Measurements from ENCODE around the gene PLXDC2. TPM values are rescaled to one million over a fixed set of nuclear protein-coding genes. Genes with fewer than 3 reads are reported as not detected.

Gene PLXDC2
- total RNA-seq, 1 experiment from 2014 or later: 7.4 TPM

- in situ Hi-C loops (cut with HindIII; ENCODE audit: low pct_unique_long_range_greater_than_20kb, low sequenced_read_pairs): no loop called here
These were observed 136.2 kb downstream of the PLXDC2 start for GRCh38 chr10:19952224-19953010.

DNA sequence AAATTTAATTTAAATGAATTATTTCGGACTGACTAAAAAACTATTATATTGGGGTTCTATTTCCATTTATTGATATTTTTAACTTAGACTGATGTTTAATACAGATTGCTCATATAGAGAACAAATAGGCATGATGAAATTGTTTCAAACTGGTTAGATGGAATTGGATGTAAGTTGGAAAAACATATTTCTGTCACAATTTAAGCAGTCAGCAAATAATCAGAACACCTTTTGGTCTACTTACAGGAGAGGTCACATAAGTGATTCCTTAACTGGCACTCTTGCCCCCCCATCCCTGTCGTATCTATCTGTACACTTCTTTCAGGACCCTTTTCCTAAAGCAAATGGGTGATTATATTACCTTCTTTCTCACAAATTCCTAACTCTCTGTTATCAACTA, 138.4 kb downstream of the PLXDC2 start:
- in situ Hi-C loops (cut with HindIII; ENCODE audit: low pct_unique_long_range_greater_than_20kb, low sequenced_read_pairs): no loop called here
- no peak for DNase-seq (ENCODE audit: low read depth)

More at GRCh38 chr10:19952224-19953010, 136.2 kb downstream of the PLXDC2 start:
- no peak for DNase-seq (ENCODE audit: low read depth)

GRCh38 chr10:19956516-19957032, 140.3 kb downstream of the PLXDC2 start:
- in situ Hi-C loops (cut with HindIII; ENCODE audit: low pct_unique_long_range_greater_than_20kb, low sequenced_read_pairs): no loop called here
- DNase-seq (ENCODE audit: low read depth): no peak

DNA sequence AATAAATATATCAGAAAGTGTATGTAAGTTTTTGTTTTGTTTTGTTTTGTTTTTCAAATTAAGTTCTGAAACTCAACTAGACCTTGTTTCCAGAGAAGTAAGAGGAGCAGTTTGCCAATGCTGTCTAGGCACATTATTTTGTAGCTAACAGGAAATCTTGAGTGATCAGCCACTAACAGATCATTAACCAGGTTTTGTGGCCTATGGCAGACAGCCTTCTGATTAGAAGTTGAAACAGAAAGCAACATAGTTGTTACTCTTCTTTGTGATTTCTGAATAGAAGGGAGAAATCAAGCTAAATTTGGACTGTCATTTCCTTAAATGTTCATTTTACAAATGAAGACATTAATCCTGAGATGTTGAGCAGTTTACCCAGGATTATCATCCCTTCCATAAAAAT, 142.6 kb downstream of the PLXDC2 start:
- in situ Hi-C loops (cut with HindIII; ENCODE audit: low pct_unique_long_range_greater_than_20kb, low sequenced_read_pairs): no loop called here
- no peak for DNase-seq (ENCODE audit: low read depth)

GRCh38 chr10:19961076-19962053, 145.1 kb downstream of the PLXDC2 start:
- no peak for DNase-seq (ENCODE audit: low read depth)
- in situ Hi-C loops (cut with HindIII; ENCODE audit: low pct_unique_long_range_greater_than_20kb, low sequenced_read_pairs): no loop called here

- DNase-seq (ENCODE audit: low read depth): no peak
- in situ Hi-C loops (cut with HindIII; ENCODE audit: low pct_unique_long_range_greater_than_20kb, low sequenced_read_pairs): no loop called here
These were observed 148.4 kb downstream of the PLXDC2 start for GRCh38 chr10:19964625-19965024.

DNA sequence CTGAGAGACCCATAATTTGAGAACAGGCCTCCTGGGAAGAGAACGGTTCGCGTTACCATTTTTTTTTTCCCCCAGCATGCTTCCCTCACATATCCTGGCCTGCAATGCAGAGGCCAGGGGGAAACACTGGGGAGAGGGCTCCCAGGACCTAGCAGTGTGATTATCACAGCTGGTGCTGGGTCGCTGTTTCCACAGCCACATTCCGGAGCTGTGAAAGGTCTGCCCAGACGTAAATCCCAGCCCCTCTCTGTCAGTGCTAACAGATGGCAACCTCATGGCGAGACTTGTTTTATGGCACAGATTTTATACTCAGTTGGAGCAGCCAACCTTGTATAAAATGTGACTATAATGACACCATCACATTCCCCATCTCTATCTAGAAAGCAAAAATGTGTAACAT, 150.5 kb downstream of the PLXDC2 start:
- no peak for DNase-seq (ENCODE audit: low read depth)
- in situ Hi-C loops (cut with HindIII; ENCODE audit: low pct_unique_long_range_greater_than_20kb, low sequenced_read_pairs): no loop called here

DNA sequence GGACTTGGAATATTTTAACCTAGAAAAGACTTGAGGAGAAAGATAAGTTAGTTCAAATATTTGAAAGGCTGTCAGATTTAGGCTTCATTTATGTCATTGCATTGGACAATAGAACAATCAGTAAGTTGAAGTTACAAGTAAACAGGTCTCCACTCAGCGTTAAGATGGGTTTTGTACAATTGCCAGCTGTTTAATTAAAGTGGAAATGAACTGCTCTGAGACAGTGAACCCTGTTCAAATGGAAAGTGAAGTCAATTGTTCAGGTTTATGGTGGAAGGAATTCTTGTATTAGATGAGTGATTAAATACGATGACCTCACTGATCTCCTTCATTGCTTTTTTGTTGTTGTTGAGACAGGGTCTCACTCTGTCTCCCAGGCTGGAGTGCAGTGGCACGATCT, 151.7 kb downstream of the PLXDC2 start:
- no peak for DNase-seq (ENCODE audit: low read depth)
- in situ Hi-C loops (cut with HindIII; ENCODE audit: low pct_unique_long_range_greater_than_20kb, low sequenced_read_pairs): no loop called here

DNA sequence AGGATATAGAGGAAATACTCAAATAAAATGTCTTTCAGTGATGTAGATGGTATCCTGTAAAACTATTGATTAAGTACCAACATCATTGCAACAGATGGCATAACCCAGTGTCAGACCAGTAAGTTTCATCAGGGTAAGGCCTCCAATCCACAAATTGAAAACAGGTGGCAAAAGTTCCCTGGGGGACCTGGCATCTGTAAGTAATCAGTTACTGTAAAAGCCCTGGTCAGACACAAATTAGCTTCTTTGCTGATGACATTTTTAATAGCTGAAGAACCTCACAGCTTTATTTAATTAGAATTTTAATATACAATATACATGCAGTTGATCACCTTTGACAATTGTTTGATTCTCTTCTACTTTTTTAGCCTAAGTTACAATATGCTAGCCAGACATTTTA, 152.5 kb downstream of the PLXDC2 start:
- in situ Hi-C loops (cut with HindIII; ENCODE audit: low pct_unique_long_range_greater_than_20kb, low sequenced_read_pairs): no loop called here

GRCh38 chr10:19970256-19970655, 154.0 kb downstream of the PLXDC2 start:
- DNase-seq (ENCODE audit: low read depth): no peak
- in situ Hi-C loops (cut with HindIII; ENCODE audit: low pct_unique_long_range_greater_than_20kb, low sequenced_read_pairs): no loop called here

More for the DNA sequence above, 152.5 kb downstream of the PLXDC2 start:
- no peak for DNase-seq (ENCODE audit: low read depth)

DNA sequence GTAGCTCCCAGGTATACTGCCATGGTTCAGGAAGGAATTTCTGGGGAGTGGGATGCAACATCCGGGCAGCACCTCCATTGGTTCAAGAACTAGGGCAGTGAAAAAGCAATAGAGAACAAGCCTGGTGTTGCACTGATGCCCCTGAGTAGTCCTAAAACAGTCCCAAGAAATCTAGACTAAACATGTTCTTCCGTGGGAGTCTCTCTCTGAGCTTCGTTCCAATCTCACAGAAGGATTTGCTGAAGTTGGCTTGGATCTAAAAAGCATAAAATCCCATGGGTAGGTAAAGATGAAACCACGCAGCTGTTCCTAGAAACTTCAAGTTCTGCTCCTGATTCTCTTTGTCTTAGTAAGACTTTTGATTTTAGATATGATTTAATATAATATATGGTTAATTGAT, 154.5 kb downstream of the PLXDC2 start:
- in situ Hi-C loops (cut with HindIII; ENCODE audit: low pct_unique_long_range_greater_than_20kb, low sequenced_read_pairs): no loop called here

DNA sequence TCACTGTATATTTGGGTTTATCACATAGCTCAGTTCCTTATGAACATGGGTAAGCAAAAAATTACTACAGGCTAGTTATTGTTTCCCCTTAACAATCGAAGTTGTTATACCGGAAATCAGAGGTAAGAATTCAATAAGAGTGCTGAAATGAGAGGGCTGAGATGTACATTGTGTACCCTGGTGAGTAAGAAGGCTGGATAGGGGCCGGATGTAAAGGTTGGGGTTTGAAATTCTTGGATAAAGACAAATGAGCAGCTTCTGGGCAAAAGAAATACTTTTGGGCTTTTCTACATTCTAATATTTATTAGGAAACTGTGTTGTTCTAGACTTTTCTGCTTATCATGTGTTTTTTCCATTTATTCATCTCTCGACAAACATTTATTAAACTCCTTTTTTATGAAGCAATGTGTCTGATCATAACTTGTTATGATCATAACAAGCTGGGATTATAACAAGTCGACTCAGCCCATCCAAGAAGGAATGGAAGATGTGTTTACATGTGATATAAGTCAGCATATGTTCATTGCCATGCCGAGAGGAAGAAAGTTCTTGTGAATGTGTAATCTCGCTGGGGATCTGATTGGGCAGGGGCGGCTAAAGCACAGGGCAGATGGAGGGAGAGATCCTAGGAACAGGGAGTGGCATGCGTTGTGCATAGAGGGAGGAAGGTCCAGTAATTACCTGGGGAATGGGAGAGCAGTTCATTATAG, 155.3 kb downstream of the PLXDC2 start:
- in situ Hi-C loops (cut with HindIII; ENCODE audit: low pct_unique_long_range_greater_than_20kb, low sequenced_read_pairs): no loop called here
- no peak for DNase-seq (ENCODE audit: low read depth)

More for the DNA sequence above, 154.5 kb downstream of the PLXDC2 start:
- no peak for DNase-seq (ENCODE audit: low read depth)

GRCh38 chr10:19974138-19974537, 157.9 kb downstream of the PLXDC2 start:
- DNase-seq (ENCODE audit: low read depth): no peak
- in situ Hi-C loops (cut with HindIII; ENCODE audit: low pct_unique_long_range_greater_than_20kb, low sequenced_read_pairs): no loop called here

- DNase-seq (ENCODE audit: low read depth): no peak
- in situ Hi-C loops (cut with HindIII; ENCODE audit: low pct_unique_long_range_greater_than_20kb, low sequenced_read_pairs): no loop called here
These were observed 158.3 kb downstream of the PLXDC2 start for GRCh38 chr10:19974554-19974953.

- no peak for DNase-seq (ENCODE audit: low read depth)
- in situ Hi-C loops (cut with HindIII; ENCODE audit: low pct_unique_long_range_greater_than_20kb, low sequenced_read_pairs): no loop called here
These were observed 160.9 kb downstream of the PLXDC2 start for GRCh38 chr10:19977097-19977521.

GRCh38 chr10:19979628-19980027, 163.4 kb downstream of the PLXDC2 start:
- DNase-seq (ENCODE audit: low read depth): no peak
- in situ Hi-C loops (cut with HindIII; ENCODE audit: low pct_unique_long_range_greater_than_20kb, low sequenced_read_pairs): no loop called here

DNA sequence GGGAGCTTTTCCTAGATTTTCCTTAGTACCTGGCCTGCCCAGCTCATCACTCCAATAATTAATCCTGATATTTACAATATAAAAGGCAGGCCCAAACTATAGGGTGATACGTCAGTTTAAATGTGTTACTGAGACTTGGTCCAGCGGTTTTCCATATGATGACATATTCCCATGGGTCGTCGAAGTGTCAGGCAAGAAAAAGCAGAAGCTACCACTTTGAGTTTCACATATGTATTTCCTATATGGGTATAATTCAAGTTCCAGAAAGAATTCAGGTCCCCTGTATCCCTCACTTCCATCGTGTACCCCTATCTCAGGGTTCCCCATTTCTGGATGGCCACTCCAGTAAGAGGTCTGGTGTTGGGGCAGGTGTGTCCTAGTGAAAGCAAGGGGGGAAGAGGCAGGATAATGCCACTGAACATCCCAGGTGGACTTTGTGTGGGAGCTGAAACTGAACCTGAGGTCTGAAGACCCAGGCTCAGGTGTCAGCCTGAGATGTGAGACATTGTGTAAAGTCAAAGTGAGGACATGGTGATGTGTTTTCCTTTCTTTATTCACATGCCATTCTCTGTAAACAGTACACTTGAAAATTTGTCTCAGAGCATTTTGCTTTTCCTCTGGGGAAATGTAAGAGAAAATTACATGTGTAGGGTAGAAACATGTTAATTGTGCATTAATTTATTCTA, 167.8 kb downstream of the PLXDC2 start:
- in situ Hi-C loops (cut with HindIII; ENCODE audit: low pct_unique_long_range_greater_than_20kb, low sequenced_read_pairs): no loop called here
- no peak for DNase-seq (ENCODE audit: low read depth)

GRCh38 chr10:19985745-19986144, 169.5 kb downstream of the PLXDC2 start:
- in situ Hi-C loops (cut with HindIII; ENCODE audit: low pct_unique_long_range_greater_than_20kb, low sequenced_read_pairs): no loop called here
- no peak for DNase-seq (ENCODE audit: low read depth)
